ENCODE measurements around the gene COL5A1.

COL5A1 gene

DNA sequence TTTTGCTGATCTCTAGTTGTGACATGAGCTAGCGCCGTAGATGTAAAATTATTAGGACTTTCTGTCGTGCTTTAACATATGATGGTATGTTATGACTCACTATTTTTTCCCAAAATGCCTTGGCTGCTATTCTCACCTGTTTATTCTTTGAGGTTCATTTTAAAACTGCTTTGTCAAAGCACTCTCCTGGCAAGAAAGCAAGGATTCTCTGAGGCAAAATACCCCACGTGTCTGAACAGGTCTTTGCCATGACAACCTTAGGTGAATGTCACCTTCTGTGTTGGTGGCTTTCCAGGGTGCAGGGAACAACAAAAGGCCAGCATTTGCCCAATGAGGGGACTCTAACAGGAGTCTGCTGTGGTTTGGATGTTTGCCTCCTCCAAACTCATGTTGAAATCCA, 30.6 kb upstream of the COL5A1 start:
- TF ChIP-seq, protein P1, sequence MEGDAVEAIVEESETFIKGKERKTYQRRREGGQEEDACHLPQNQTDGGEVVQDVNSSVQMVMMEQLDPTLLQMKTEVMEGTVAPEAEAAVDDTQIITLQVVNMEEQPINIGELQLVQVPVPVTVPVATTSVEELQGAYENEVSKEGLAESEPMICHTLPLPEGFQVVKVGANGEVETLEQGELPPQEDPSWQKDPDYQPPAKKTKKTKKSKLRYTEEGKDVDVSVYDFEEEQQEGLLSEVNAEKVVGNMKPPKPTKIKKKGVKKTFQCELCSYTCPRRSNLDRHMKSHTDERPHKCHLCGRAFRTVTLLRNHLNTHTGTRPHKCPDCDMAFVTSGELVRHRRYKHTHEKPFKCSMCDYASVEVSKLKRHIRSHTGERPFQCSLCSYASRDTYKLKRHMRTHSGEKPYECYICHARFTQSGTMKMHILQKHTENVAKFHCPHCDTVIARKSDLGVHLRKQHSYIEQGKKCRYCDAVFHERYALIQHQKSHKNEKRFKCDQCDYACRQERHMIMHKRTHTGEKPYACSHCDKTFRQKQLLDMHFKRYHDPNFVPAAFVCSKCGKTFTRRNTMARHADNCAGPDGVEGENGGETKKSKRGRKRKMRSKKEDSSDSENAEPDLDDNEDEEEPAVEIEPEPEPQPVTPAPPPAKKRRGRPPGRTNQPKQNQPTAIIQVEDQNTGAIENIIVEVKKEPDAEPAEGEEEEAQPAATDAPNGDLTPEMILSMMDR (IDR thresholded peaks at IDR 0.05; ENCODE audit: low read depth, low read length, missing control alignments): no peak

DNA sequence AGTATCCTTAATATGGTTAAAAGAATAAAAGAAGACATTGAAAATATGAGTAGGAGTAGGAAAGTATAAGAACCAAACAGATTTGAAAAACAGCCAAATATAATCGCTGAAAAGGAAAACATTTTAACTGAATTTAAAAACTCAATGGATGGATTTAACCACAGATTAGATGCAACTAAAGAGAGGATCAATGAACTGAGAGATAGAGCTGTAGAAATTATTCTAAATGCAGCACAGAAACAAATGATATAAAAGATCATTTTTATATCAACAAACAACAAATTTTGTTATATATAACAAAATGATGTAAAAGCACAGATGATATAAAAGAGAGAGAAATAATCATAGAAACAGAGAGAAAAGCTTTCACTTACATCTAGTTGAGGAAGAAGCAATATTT, 29.3 kb upstream of the COL5A1 start:
- TF ChIP-seq, protein P1 (IDR thresholded peaks at IDR 0.05; ENCODE audit: low read depth, low read length, missing control alignments): no peak
- DNase-seq (ENCODE audit: low read depth): no peak
- H3K4me3 ChIP-seq (ENCODE audit: low read depth, low read length): no peak overlapping the region

More for the DNA sequence above, 30.6 kb upstream of the COL5A1 start:
- H3K4me3 ChIP-seq (ENCODE audit: low read depth, low read length): no peak overlapping the region
- DNase-seq (ENCODE audit: low read depth): no peak

DNA sequence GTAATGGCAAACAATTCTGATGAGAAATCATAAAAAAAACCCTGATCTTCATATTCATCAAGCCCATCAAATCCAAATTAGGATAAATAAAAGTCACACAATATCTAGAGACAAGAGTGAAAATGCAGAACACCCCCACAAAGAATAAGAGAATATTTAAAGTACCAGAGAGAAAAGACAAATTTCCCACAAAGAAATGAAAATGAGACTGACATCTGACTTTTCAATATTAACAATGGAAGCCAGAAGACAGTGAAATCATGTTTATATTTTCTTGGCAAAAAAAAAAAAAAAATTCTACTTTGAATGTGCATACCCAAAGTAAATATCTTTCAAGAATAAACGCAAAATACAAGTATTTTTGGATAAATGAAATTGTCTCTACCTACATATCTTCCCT, 28.9 kb upstream of the COL5A1 start:
- TF ChIP-seq, protein P1 (IDR thresholded peaks at IDR 0.05; ENCODE audit: low read depth, low read length, missing control alignments): no peak
- H3K4me3 ChIP-seq (ENCODE audit: low read depth, low read length): no peak overlapping the region
- no peak for DNase-seq (ENCODE audit: low read depth)

DNA sequence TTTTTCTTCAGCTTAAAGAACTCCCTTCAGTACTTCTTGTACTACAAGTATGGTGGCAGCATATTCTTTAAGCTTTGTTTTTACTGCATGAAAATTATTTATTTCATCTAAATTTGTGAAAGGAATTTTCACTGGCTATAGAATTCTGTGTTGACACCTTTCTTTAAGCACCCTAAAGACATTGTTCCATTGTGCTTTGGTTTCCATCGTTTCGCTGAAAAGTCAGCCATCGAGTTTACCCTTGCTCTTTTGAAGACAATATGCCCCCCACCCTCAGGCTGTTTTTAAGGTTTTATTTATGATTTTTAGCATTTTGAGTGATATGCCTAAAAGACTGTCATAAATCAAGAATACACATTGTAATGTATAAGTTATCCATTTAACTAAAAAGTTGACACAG, 27.3 kb upstream of the COL5A1 start:
- no peak overlapping the region for H3K4me3 ChIP-seq (ENCODE audit: low read depth, low read length)
- TF ChIP-seq, protein P1 (IDR thresholded peaks at IDR 0.05; ENCODE audit: low read depth, low read length, missing control alignments): no peak
- DNase-seq (ENCODE audit: low read depth): no peak

DNA sequence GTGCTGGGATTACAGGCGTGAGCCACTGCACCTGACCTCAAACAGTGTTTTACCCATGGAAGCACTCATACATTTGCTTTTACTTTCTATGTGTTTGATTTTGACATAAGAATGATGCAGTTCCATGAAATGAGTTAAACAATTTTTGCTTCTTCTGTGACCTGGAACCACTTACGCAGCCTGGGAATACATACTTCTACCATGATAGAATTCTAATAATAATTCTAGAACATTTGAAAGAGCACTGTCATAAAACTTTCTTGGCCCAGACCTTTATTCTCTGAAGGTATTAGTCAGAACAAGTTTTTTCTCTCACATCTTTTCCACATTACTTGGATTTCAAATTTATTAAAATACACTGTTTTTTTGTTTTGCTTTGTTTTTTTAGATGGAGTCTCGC, 25.3 kb upstream of the COL5A1 start:
- TF ChIP-seq, protein P1 (IDR thresholded peaks at IDR 0.05; ENCODE audit: low read depth, low read length, missing control alignments): no peak
- H3K4me3 ChIP-seq (ENCODE audit: low read depth, low read length): no peak overlapping the region
- DNase-seq (ENCODE audit: low read depth): no peak

GRCh38 chr9:134617246-134617645, 24.4 kb upstream of the COL5A1 start:
- TF ChIP-seq, protein P1 (IDR thresholded peaks at IDR 0.05; ENCODE audit: low read depth, low read length, missing control alignments): no peak

GRCh38 chr9:134617836-134618162, 23.8 kb upstream of the COL5A1 start:
- TF ChIP-seq, protein P1 (IDR thresholded peaks at IDR 0.05; ENCODE audit: low read depth, low read length, missing control alignments): no peak
- no peak overlapping the region for H3K4me3 ChIP-seq (ENCODE audit: low read depth, low read length)
- DNase-seq (ENCODE audit: low read depth): no peak

More at GRCh38 chr9:134617246-134617645, 24.4 kb upstream of the COL5A1 start:
- H3K4me3 ChIP-seq (ENCODE audit: low read depth, low read length): no peak overlapping the region
- DNase-seq (ENCODE audit: low read depth): no peak

Data from GM12864 (cell line).